ENCODE measurements around the gene DIPK1B.
"Not testable (repeated sequence)": the region's sequence is repeated elsewhere in the genome, so short reads cannot be mapped to it uniquely, and the experiment has no call there.

Gene DIPK1B

GRCh38 chr9:136754059-136754572, 41.7 kb downstream of the DIPK1B start:
- DNase-seq (ENCODE audit: low spot score) = no peak

DNA sequence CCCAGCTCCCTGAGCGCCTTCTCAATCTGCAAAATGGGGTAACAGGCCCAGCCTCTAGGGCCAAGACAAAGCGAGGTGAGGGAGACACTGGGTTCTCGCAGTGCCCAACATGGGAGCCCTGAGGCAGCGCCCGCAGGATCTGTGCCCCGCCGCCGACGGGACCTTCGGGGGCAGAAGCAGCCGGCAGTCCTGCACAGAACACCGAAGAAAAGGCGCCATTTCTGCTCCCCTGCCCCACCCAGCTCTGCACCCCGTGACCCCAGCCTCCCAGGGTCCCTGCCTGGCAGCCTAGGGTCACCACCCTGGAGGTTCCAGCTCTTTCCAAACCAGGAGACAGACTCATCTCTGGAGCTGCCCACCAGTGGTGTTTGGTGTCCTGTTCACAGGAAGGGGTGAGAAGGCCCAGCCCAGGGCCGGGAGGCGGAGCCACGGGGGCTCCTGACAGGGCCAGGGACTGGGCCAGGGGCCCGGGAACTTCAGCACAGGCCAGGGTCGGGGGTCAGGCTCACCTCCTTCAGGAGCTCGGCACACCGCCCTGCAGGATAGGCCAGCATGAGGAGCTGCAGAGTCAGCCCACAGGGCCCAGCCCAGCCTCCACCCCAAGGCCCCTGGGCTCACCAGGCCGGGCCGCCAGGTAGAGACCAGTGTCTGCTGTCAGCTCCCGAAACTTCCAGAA, 42.4 kb downstream of the DIPK1B start:
- no peak for DNase-seq (ENCODE audit: low spot score)

GRCh38 chr9:136755302-136756133, 43.1 kb downstream of the DIPK1B start:
- DNase-seq (ENCODE audit: low spot score) = not testable (repeated sequence)

- DNase-seq (ENCODE audit: low spot score) = no peak
These were observed 43.7 kb downstream of the DIPK1B start for GRCh38 chr9:136756134-136756438.

GRCh38 chr9:136756836-136757235, 44.5 kb downstream of the DIPK1B start:
- no peak for DNase-seq (ENCODE audit: low spot score)

GRCh38 chr9:136757328-136757727, 45.0 kb downstream of the DIPK1B start:
- no peak for DNase-seq (ENCODE audit: low spot score)

DNA sequence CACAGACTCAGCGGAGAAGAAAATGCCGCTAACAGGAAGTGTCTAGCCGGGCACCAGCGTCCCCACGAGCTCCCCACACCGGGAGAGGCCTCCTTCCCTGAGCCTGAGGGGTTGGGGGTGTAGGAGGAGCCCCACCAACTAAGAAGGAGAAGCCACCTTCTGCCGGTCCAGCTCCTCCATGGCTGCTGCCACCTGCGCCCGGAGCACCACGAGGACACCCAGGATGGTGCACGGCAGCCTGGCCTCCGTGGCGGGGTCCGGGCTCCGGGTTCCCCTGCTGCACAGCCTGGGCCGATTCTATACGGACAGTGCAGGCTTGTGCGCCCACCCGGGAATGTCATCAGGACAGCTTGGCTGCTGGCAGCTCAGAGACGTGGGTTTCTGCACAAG, 45.4 kb downstream of the DIPK1B start:
- no peak for DNase-seq (ENCODE audit: low spot score)

DNA sequence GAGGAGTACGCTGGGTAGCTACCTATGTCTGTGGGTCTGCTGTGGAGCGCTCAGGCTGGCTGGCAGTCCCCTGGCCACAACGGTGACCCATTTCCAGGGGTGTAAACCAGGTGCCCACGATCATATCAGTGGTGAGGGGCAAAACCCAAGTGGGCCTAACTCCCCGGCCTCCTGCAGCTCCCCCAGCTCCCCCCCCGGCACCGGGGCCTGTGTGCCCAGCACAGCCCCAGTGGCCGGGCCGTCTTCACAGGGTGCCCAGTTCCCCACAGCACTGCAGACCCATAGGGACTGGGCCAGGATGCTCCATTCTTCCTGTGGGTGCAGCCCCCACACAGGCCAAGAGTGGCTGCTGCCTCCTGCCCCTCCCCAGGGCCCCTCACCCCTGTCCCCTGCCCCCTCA, 46.6 kb downstream of the DIPK1B start:
- no peak for DNase-seq (ENCODE audit: low spot score)

GRCh38 chr9:136759436-136760325, 47.3 kb downstream of the DIPK1B start:
- DNase-seq (ENCODE audit: low spot score) = no peak

DNA sequence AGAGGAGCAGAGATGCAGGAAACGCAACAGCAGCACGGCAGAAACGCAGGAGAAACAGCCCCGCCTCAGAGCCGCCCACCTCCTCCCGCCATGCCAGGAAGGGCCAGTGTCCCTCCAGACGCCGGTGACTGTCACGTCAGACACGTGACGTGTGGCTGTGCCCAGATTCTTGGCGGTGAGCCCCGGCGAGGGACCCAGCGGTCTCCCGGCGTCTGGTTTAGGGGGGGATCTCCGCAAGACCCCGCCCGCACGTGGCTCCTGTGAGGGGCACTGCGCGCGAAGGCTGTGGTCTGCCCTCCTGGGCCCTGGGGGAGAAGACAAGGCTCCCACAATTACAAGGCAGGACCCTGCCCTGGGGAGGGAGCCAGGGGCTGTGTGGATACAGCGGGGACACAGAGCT, 48.1 kb downstream of the DIPK1B start:
- no peak for DNase-seq (ENCODE audit: low spot score)

- peak; percentile 79 for DNase-seq (ENCODE audit: low spot score)
These were observed 48.6 kb downstream of the DIPK1B start for GRCh38 chr9:136760834-136761544.

DNA sequence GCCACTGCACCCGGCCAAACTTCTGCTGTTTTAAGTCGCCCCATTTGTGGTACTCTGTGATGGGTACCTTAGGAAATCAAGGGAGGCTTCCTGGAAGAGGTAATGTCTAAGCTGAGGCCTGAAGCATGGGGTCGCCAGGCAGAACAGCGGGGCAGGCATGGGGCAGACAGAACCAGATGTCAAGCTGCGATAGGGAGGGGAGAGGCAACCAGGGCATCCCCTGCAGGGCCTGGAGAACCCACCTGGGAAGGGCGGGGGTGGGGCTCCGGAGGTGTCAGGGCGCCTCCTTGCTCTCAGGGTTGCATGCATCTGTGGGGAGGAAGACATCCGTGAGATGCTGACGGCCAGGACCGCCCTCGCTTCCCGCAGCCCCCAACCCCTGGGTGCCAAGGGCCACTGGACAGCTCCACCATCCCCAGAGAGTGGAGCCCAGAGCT, 49.2 kb downstream of the DIPK1B start:
- no peak for DNase-seq (ENCODE audit: low spot score)

DNA sequence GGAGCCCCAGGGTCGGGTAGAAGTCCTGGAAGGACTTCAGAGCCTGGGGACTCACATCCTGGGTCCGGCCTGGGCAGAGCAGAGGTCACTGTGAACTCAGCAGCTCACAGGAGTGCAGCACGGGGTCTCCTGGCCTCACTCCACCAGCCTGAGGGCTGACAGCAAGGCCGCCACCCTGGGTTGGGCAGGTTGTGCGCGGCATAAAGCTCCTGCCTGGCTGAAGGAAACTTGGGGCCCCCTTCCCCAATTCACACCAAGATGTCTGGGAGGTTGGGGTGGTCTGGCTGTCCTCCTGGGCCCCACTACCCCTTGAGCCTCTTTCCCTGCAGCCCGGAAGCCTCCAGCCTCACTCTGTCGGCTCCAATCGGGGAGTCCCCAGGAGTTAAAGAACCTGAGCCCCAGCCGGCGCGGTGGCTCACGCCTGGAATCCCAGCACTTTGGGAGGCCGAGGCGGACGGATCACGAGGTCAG, 49.9 kb downstream of the DIPK1B start:
- DNase-seq (ENCODE audit: low spot score) = no peak

DNA sequence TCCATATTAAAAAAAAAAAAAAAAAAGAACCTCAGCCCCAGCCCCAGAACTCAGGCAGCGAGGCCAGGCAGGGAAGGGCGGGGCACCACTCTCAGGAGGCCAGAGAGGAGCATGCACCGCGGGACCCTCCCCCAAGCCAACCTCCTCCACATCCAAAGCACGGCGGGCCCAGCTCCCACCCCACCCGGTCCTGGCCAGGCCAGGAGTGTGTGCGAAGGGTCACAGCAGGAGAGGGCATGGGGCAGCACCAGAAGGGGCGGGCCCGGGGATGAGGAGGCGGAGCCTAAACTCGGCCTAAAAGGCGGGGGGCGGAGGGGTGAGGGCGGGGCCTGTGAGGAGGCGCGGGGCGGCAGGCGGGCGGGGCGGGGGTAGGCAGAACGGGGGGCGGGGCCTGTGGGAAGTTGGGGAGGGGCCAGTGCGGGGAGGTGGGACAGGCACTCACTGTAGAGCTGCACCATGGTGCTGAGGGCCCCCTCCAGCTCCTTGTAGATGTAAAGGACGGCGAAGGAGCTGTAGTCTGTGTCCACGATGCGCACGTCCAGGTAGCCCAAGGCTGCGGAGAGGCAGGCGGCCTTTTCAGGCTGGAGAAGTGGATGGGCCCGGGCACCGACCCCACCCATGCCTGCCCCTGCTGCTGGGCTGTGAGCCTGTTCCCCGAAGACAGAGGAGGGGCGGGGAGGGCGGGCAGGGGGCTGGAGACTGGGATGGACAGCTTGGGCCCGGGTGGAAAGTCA, 50.7 kb downstream of the DIPK1B start:
- DNase-seq (ENCODE audit: low spot score) = peak; percentile 93

DNA sequence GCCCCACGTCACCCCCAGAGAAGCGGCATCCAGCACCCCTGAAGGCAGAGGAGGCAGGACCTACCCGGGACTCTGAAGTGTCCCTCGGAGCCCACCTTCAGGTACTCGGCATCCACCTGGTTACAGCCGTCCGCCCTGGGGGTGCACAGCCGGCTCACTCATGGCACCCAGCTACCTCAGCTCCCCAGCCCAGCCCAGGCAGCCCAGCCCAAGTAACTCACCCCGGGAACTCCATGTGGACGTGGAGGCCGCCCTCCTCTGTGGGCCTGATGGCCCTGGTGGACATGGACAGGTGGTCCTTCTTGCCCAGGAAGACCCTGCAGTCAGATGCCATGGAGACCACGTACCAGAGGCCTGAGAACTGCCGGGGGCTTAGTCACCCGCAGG, 51.3 kb downstream of the DIPK1B start:
- DNase-seq (ENCODE audit: low spot score) = no peak

GRCh38 chr9:136764301-136764891, 52.0 kb downstream of the DIPK1B start, which contains the start of gene LCN15:
LCN15 (minus strand) TSS chr9:136764518; CDS start chr9:136764488, 30 bp downstream.
- no peak for DNase-seq (ENCODE audit: low spot score)

DNA sequence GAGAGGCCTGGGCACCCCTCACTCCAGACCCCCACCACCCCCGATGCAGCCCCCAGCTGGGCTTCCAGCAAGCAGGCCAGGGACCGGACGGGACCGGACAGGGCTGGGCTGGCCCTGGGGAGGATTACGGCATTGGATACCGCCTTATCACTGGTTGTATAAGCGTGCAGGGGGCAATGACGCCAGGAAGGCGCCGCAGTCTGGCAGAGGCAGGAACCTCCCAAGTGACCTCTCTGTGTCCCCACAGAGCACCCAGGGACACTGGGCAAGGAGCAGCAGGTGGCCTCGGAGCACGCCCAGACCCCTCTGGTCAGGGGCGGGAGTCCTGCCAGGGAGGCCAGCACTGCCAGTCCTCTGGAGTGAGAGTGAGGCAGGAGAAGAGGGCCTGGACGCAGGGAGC, 52.7 kb downstream of the DIPK1B start:
- no peak for DNase-seq (ENCODE audit: low spot score)

DNA sequence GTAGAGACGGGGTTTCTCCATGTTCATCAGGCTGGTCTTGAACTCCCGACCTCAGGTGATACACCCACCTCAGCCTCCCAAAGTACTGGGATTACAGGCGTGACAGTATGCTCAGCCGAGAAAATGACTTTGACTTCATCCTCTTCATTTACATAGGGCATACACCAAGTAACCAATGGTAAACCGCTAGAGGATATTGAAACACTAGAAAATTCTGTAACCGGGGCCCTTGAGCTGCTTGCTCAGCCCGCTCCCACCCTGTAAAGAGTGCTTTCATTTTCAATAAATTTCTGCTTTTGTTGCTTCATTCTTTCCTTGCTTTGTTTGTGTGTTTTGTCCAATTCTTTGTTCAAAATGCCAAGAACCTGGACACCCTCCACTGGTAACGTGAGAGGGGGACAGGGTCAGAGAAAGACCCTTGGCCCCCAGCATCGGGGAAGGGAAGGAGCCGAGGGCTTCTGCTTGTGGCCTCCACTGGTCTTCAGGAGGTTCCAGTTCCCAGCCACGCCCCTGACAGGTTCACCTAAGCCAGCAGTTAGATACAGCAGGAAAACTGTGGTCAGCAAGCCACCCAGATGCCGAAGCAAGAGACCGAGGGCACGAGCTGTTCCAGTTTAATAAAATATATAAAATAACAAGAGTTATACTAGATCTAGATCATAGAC, 53.5 kb downstream of the DIPK1B start:
- DNase-seq (ENCODE audit: low spot score) = not testable (repeated sequence)

- not testable (repeated sequence) for DNase-seq (ENCODE audit: low spot score)
These were observed 54.2 kb downstream of the DIPK1B start for GRCh38 chr9:136766410-136767120.

Measured in ecto neural progenitor cell (in vitro differentiated cells).